Lung (tissue), 12 donors: ENCODE data around the gene PXDN. TPM values are rescaled to one million over a fixed set of nuclear protein-coding genes. Genes with fewer than 3 reads are reported as not detected.

Source experiments
- ATAC-seq: fragments of 200-7000 bp; cut with Tn5 transposase; one replicate; pipeline ENCODE4 v1.9.1; 2020; ENCODE audit warnings: moderate number of reproducible peaks; ENCODE audit not compliant: insufficient read depth, low FRiP score
- DNase-seq, 3 donors: peaks; one replicate each; pipeline ENCODE4 v3.0.0-alpha.2; 2013 to 2017
- H3K27ac ChIP-seq, 2 donors: one replicate each; pipeline ENCODE4 v1.5.1; 2013; ENCODE audit warnings: mild to moderate bottlenecking in 2 of 2, moderate library complexity in 2 of 2, control low read depth in 1 of 2, inconsistent platforms in 1 of 2, low read depth in 1 of 2, low read length in 1 of 2
- H3K27me3 ChIP-seq, 3 donors: one replicate each; pipeline ENCODE4 v1.5.1; 2013; ENCODE audit warnings: low read length in 2 of 3; ENCODE audit not compliant: control insufficient read depth in 3 of 3, insufficient read depth in 3 of 3
- H3K36me3 ChIP-seq, 4 donors: one replicate each; pipeline ENCODE4 v1.5.1; 2013; ENCODE audit warnings: low read length in 4 of 4, mild to moderate bottlenecking in 1 of 4, moderate library complexity in 1 of 4; ENCODE audit not compliant: control insufficient read depth in 4 of 4, insufficient read depth in 4 of 4
- H3K4me1 ChIP-seq, 5 donors: one replicate each; pipeline ENCODE4 v1.5.1; 2013; ENCODE audit warnings: low read length in 5 of 5, mild to moderate bottlenecking in 2 of 5, moderate library complexity in 1 of 5; ENCODE audit not compliant: control insufficient read depth in 5 of 5, insufficient read depth in 5 of 5
- H3K4me3 ChIP-seq: one replicate; pipeline ENCODE4 v1.5.1; 2013; ENCODE audit warnings: mild to moderate bottlenecking, control low read depth, moderate library complexity
- H3K9ac ChIP-seq, 2 donors: one replicate each; pipeline ENCODE4 v1.5.1; 2013; ENCODE audit warnings: low read length in 2 of 2, control low read depth in 1 of 2; ENCODE audit not compliant: insufficient read depth in 1 of 2
- H3K9me3 ChIP-seq, 4 donors: one replicate each; pipeline ENCODE4 v1.5.1; 2013; ENCODE audit warnings: low read length in 3 of 4, mild to moderate bottlenecking in 1 of 4, moderate library complexity in 1 of 4; ENCODE audit not compliant: control insufficient read depth in 4 of 4, insufficient read depth in 3 of 4
- CTCF ChIP-seq: IDR thresholded peaks from 2 replicates; pipeline ENCODE4 v1.5.1; 2012; ENCODE audit warnings: mild to moderate bottlenecking; ENCODE audit errors: control extremely low read depth, extremely low read depth
- WGBS, 2 donors: extraction: QIAGEN DNeasy Blood & Tissue Kit; methylation state at CpG; one replicate each; pipeline ENCODE4 v1.1.7; 2013; 5-methylcytosine and 5-hydroxymethylcytosine counted together
- polyA plus RNA-seq, 2 donors: library from polyadenylated mRNA; stranded (reverse); fragments of 200-250 nt; gene quantifications; one replicate each; pipeline ENCODE4 v1.2.1, GENCODE V29; 2013
- total RNA-seq, 2 donors: library from RNA; depleted of rRNA in 1 of 2; stranded (reverse); fragments of >200 nt in 1 of 2; gene quantifications; one replicate each; pipeline ENCODE4 v1.2.1, GENCODE V29; 2014 to 2021
- donor health status: control.
- donor health status: control.
- donor health status: Bipolar disorder and iron deficiency.
- donor health status: healthy.
- donor health status: DM: yes; HTN: yes; CAD: no.

Gene PXDN
- total and polyA plus RNA-seq, 4 donors, result 10.6 to 198 (median 45.1) TPM

GRCh38 chr2:1609040-1609439 lies 135.3 kb downstream of the PXDN start:
- ATAC-seq (no peak), DNase-seq (no peak)
- no peak overlapping the region for H3K9ac ChIP-seq
- H3K27me3 ChIP-seq, result no peaks in the 10 kb centered on the region
- H3K27ac ChIP-seq, result no peak overlapping the region
- H3K4me1 ChIP-seq, result peaks cover 0 to 30% (median 7%) of the 10 kb centered on the region in 5 donors
- WGBS, 2 donors, result 85 to 88% methylated on average over 3 of the region's 3 CpGs
- H3K4me3 ChIP-seq, result no peak overlapping the region
- TF ChIP-seq CTCF, result no peak
- no peaks in the 10 kb centered on the region for H3K36me3 ChIP-seq
- H3K9me3 ChIP-seq, result peaks cover 0 to 1% (median 0%) of the 10 kb centered on the region in 4 donors

- peaks cover 0 to 22% (median 10%) of the 10 kb centered on the region in 5 donors for H3K4me1 ChIP-seq
- 80 to 84% methylated on average over 11 of the region's 11 CpGs for WGBS, 2 donors
- no peaks in the 10 kb centered on the region for H3K36me3 ChIP-seq
- ATAC-seq, result no peak
- TF ChIP-seq CTCF, result no peak
- H3K4me3 ChIP-seq, result no peak overlapping the region
- peaks cover 0 to under 1% (median 0%) of the 10 kb centered on the region in 4 donors for H3K9me3 ChIP-seq
- H3K9ac ChIP-seq, result no peak overlapping the region
- no peak for DNase-seq
- no peaks in the 10 kb centered on the region for H3K27me3 ChIP-seq
- no peak overlapping the region for H3K27ac ChIP-seq
Measured at GRCh38 chr2:1607971-1608688, 136.2 kb downstream of the PXDN start.

GRCh38 chr2:1607236-1607920 lies 136.9 kb downstream of the PXDN start:
- H3K4me3 ChIP-seq, result no peak overlapping the region
- peaks cover 0 to 23% (median 10%) of the 10 kb centered on the region in 5 donors for H3K4me1 ChIP-seq
- no peaks in the 10 kb centered on the region for H3K9me3 ChIP-seq
- no peak overlapping the region for H3K9ac ChIP-seq
- H3K27ac ChIP-seq, result no peak overlapping the region
- no peaks in the 10 kb centered on the region for H3K36me3 ChIP-seq
- no peak for TF ChIP-seq CTCF
- DNase-seq (no peak), ATAC-seq (no peak)
- H3K27me3 ChIP-seq, result no peaks in the 10 kb centered on the region
- 89% methylated on average over 7 of the region's 7 CpGs for WGBS, 2 donors
